GM12801 (cell line): ENCODE measurements around the gene TIMM8B.

Experiments
- CTCF ChIP-seq: IDR thresholded peaks from one replicate; pipeline ENCODE4 v1.5.1; 2011; ENCODE audit warnings: control low read depth; ENCODE audit not compliant: insufficient read length; ENCODE audit errors: extremely low read depth

Gene TIMM8B

GRCh38 chr11:112100462-112100861 is 13.9 kb upstream of the TIMM8B start:
- TF ChIP-seq CTCF, result no peak

- TF ChIP-seq CTCF, result no peak
Measured at GRCh38 chr11:112097734-112098528, 11.4 kb upstream of the TIMM8B start.

GRCh38 chr11:112096194-112096593 is 9.6 kb upstream of the TIMM8B start:
- TF ChIP-seq CTCF, result no peak

GRCh38 chr11:112087212-112087611 is 656 bp upstream of the TIMM8B start:
- TF ChIP-seq CTCF, result no peak

- no peak for TF ChIP-seq CTCF
Measured at GRCh38 chr11:112085822-112086421, 634 bp downstream of the TIMM8B start.

GRCh38 chr11:112082729-112083128 is 3.8 kb downstream of the TIMM8B start:
- no peak for TF ChIP-seq CTCF

- TF ChIP-seq CTCF, result no peak
Measured at GRCh38 chr11:112073941-112074811, 12.4 kb downstream of the TIMM8B start, which contains the start of the genes NKAPD1 and PIH1D2. Gene NKAPD1 (plus strand): TSS chr11:112074299. CDS start chr11:112075575, 1,276 bp downstream. Gene PIH1D2 (minus strand): TSS chr11:112074017. CDS start chr11:112073174, 843 bp downstream.
